ELF-1 (cell line): ENCODE measurements around the gene KDM3B.

Experiments used
- DNase-seq: peaks from one replicate; pipeline ENCODE4 v3.0.0-alpha.2; 2016; ENCODE audit warnings: low read depth, low spot score

Gene KDM3B

DNA sequence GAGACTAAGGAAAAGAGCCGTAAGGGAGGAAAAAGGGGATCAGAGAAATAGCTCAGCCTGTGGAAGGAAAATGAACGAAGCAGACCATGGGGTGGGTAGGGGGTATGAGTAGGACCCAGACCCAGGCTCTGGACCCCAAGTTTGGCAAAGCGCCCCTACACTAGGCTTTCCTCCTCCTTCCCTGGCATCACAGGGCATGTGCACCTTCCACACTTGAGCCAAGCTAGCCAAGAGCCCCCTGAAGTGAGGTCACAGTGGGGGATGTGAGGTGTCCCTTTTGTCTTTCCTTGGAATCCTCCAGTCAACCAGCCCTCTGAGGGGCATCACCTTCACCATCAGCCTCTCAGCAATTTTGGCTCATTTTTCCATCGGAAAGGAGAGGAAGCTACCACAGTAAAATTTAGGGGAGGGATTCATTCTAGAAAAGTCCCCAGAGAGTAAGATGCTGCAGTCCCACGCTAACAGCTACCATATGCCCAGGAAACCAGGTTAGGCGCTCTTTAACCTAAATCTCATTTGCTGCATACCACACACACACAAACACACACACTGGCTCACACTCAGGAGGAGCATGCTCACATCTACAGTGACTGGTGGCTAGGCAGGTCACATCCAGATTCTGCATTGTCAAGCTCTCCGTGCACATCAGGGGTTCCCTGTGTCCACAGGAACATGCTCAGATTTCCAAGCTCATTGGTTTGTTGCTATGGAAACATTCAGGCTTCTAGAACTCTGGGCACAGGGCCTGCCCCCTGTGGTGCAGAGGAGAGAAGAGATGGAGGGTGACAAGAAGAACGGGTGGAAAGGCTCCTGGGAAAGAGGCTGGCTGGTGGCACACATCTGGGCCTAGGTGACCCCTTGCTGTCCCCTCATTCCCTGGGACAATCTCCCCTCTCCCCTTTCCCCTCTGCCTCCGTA is 96.3 kb downstream of the KDM3B start:
- DNase-seq = no peak

DNA sequence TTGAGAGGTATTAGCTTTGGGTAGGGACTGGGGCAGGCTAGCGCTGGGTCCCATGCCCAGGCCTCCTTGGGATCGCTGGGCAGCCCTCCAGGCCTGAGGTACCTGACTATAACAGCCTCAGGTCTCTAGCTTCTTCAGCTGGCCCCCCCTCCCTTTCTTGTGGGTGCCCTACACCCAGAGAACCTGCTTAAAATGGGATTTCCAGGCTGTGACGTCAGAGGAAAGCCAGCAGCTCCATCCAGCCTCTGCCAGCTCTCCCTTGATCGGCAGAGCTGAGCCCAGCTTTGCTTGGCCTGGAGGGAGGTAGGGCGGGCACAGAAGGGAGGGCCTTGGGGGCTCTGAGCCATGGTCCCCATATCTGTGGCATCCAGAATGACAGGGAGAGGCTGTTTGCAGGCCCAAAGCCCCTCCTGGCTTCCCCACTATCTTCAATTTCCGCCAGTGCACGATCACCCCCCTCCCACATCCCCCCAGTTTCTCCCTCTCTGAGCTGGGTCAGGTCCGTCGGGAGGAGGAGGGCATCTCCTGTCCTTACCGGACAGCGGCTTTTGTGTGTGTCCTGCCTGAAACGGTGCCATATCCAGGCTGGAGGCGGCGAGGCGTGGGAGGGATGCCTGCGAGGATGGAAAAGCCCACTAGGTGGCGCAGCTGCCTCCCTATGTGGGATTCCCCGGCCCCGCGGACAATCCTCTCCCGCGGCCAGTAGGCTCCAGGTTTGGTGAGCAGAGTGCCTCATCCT is 97.2 kb downstream of the KDM3B start:
- DNase-seq = peak; percentile 95

GRCh38 chr5:138450971-138451370 is 98.5 kb downstream of the KDM3B start:
- DNase-seq = no peak

DNA sequence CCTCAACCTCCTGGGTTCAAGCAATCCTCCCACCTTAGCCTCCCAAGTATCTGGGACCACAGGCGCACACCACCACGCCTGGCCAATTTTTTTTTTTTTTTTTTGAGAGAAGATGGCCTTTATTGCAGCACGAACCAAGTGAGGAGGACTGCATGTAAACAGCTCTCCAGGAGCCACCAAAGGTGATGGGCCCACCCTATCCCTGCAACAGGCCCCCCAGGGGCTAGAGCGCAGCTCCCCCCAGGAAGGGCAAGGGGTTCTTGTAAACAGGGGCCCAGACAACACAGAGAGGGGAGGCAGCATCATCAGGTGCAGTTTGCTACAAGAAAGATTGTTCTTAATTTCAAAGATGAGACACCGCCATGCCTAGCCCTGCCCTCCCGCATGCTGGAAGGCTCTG is 100.2 kb downstream of the KDM3B start:
- no peak for DNase-seq

DNA sequence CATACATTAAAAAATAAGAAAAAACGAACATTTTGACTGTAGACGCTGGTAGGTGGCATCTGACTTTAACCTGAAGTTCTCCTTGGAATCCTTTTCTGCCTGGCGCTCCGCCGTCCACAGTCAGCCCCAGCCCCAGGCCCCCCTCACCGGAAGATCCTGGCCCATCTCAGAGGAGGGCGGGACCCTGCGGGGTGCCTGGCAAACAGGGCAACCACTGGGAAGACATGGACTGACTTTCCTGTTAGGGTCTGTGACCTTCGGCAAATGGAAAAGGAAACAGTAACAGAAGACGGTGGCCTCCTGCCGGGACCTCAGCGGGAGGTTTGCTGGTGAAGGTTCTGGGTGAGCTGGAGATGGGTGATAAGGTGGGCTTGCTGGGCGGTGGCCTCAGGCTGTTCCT is 101.1 kb downstream of the KDM3B start:
- no peak for DNase-seq

DNA sequence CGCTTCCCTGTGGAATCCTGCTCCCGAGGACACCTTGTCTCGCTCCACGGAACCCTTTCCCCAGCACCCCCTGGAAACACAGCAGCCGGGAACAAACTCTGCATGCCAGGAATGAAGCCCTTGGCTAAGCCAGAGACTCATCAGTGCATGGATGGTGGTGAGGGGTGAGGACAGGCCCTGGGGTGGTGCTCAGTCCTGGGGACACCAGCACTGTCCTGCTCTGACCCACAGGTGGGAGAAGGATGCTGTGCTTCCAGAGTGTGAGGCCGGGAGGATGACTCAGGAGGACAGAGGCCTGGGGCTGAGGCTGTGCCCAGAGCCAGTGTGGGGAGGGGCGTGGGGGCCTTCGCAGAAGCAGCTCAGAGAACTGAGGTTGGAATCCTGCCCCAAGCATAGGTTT is 101.6 kb downstream of the KDM3B start:
- DNase-seq = no peak

- DNase-seq = no peak
Measured at GRCh38 chr5:138455232-138455930, 102.9 kb downstream of the KDM3B start.

GRCh38 chr5:138457531-138458275 is 105.2 kb downstream of the KDM3B start:
- no peak for DNase-seq

GRCh38 chr5:138458384-138458783 is 105.9 kb downstream of the KDM3B start:
- DNase-seq = no peak

DNA sequence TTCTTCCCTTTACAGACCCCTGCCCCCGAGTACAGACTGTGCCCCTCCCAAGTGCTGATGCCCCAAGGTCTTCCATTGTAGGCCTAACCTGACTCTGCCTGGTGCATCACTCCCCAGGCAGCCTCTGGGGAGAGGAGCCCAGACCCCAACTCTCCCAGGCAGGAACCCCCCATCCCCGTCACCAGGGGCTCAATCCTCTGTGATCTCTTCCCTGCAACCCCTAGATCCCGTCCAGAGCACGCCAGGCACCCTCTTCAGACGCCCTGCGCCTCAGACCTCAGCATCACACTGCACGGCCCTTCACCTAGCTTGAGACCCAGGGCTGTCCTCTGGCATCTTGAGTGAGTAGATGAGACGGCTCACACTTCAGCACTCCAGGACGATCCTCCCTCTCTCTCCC is 106.4 kb downstream of the KDM3B start:
- DNase-seq = no peak

DNA sequence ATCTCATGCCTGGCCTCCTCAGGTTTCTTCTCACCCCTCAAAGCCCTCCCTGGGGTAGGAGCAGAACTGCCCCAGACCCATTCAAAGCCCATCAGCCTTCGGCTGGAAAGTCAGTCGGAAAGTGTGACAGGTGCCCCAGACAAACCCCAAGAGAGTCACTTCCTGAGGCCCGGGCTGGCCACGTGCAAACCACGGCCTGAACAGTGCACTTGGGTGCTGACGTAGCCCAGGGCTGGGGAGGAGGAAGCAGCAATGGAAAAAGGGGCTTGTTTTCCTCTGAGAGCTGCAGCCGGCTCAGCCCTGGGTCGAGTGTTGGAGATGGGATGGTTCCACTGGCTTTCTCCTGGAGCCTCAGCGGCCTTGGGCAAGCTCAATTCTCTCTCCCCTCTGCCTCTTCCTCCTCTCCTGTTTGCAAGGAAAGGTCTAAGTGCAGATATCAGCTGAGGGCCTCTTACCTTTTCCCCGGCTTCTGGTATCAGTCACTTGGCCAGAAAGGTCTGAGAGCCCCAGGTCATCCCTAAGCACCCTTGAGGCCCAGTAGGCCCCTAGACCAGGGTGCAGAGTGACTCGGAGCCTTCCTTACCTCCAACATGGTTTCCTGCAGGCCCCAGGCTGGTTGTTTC is 106.9 kb downstream of the KDM3B start:
- no peak for DNase-seq

DNA sequence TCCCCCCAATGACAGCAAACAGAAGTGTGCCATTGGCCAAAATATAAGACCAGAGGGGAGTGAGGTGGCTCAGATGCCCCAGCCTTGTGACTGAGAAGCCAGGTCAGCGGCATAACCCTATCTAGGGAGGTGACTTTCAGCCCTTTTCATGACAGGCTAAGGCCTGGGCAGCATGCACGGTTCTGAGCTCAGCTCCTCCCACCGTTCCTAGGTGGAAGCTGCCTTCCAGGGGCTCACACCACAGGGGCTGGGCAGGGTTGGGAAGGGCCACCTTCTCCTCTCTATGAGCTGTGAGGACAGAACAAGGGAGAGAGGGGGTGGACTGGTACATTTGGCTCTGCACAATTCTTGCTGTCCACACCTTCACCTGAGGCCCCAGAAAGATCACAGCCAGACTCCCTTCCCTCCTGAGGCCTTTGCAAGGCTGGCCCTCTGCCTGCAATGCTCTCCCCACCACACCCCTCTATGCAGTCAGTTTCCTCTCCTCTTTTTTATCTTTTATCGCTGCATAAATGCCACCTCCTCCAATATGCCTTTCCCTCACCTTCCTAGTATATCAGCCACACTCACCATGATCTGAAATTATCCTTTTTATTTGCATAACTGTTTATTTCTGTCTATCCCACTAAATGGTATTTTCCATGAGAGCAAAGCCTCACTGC is 107.7 kb downstream of the KDM3B start:
- no peak for DNase-seq

GRCh38 chr5:138461343-138462125 is 109.0 kb downstream of the KDM3B start:
- no peak for DNase-seq

DNA sequence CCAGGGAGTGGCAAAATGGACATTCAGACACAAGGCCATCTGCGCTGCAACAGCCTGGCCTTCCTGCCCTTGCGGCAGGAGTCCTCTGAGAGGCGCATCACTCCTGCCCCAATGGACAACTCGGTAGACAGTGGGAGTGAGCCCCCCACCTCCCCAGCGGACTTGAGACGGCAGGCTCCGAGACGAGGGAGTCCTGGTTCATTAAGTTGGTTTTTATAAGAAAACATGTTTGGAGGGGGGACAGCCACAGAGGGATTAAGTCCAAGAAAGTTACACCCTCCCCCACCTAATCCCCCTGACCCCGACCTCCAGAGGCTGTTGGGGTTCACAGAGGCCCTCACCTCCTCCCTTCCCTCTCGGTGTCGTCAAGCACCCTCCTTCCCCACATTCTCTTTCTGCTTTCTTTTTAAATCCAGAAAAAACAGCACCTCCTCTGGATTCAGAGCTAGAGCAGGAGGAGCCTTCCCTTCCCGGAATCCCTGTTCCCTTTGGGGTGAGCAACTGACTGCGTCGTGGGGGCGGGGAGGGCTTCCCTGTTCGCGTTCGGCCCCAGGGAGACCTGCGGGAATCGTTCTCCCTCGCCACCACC is 111.0 kb downstream of the KDM3B start:
- DNase-seq = no peak

GRCh38 chr5:138464008-138464387 is 111.5 kb downstream of the KDM3B start:
- DNase-seq = peak; percentile 96

- DNase-seq = peak; percentile 99
Measured at GRCh38 chr5:138464388-138465260, 112.1 kb downstream of the KDM3B start.

DNA sequence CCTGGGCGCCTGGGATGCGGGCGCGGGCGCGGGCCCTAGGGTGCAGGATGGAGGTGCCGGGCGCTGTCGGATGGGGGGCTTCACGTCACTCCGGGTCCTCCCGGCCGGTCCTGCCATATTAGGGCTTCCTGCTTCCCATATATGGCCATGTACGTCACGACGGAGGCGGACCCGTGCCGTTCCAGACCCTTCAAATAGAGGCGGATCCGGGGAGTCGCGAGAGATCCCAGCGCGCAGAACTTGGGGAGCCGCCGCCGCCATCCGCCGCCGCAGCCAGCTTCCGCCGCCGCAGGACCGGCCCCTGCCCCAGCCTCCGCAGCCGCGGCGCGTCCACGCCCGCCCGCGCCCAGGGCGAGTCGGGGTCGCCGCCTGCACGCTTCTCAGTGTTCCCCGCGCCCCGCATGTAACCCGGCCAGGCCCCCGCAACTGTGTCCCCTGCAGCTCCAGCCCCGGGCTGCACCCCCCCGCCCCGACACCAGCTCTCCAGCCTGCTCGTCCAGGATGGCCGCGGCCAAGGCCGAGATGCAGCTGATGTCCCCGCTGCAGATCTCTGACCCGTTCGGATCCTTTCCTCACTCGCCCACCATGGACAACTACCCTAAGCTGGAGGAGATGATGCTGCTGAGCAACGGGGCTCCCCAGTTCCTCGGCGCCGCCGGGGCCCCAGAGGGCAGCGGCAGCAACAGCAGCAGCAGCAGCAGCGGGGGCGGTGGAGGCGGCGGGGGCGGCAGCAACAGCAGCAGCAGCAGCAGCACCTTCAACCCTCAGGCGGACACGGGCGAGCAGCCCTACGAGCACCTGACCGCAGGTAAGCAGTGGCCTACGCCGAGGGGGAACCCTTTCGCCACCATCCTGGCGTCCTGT is 113.0 kb downstream of the KDM3B start, which contains the start of gene EGR1:
Gene EGR1 (plus strand): TSS at position 219 of the 864 bp plus-strand sequence. CDS start 283 bp downstream, at position 502.
- peak; percentile 97 for DNase-seq
